DOHH2 (cell line): ENCODE results near the gene XRCC5.

Experiments used
- EZH2phosphoT487 ChIP-seq: fragments of 200-600 bp; sonication (generic); IDR thresholded peaks from 2 replicates; pipeline ENCODE4 v1.6.1; 2017; ENCODE audit warnings: borderline replicate concordance, mild to moderate bottlenecking, antibody characterized with exemption, low read length, moderate library complexity, mixed read lengths
- TF ChIP-seq, protein P1 (sequence below): fragments of 200-600 bp; sonication (generic); IDR thresholded peaks from one replicate; pipeline ENCODE4 v1.5.1; 2014; ENCODE audit warnings: antibody characterized with exemption, mild to moderate bottlenecking, low read depth, low read length; ENCODE audit not compliant: poor library complexity, severe bottlenecking

- TF ChIP-seq, protein P1, sequence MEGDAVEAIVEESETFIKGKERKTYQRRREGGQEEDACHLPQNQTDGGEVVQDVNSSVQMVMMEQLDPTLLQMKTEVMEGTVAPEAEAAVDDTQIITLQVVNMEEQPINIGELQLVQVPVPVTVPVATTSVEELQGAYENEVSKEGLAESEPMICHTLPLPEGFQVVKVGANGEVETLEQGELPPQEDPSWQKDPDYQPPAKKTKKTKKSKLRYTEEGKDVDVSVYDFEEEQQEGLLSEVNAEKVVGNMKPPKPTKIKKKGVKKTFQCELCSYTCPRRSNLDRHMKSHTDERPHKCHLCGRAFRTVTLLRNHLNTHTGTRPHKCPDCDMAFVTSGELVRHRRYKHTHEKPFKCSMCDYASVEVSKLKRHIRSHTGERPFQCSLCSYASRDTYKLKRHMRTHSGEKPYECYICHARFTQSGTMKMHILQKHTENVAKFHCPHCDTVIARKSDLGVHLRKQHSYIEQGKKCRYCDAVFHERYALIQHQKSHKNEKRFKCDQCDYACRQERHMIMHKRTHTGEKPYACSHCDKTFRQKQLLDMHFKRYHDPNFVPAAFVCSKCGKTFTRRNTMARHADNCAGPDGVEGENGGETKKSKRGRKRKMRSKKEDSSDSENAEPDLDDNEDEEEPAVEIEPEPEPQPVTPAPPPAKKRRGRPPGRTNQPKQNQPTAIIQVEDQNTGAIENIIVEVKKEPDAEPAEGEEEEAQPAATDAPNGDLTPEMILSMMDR, result no peak
- TF ChIP-seq EZH2phosphoT487, result no peak
These were observed 37.4 kb downstream of the XRCC5 start for GRCh38 chr2:216146573-216146972.
